GM12878 (cell line): ENCODE data around the gene AGAP9. TPM values are rescaled to one million over a fixed set of nuclear protein-coding genes. Genes with fewer than 3 reads are reported as not detected.
"Not testable (repeated sequence)": the region's sequence is repeated elsewhere in the genome, so short reads cannot be mapped to it uniquely, and the experiment has no call there.

Experiments used
- ATAC-seq: fragments of 200-7000 bp; cut with Tn5 transposase; 3 replicates; pipeline ENCODE4 v1.9.1; 2020; ENCODE audit warnings: mild to moderate bottlenecking, moderate library complexity
- BruUV-seq: library from RNA; stranded (reverse); fragments of 400-500 nt; replicated peaks from 2 replicates; lab custom pipeline; 2021; lab: Mats Ljungman, UMichigan
- CTCF ChIA-PET: fragments of 300-600 bp; sonication (Branson Sonifier 250); formaldehyde crosslinking; extraction: SDS; loops from one replicate; lab custom pipeline; 2021; ENCODE audit warnings: inconsistent platforms; lab: Yijun Ruan, JAX
- POLR2A ChIA-PET: fragments of 350-600 bp; formaldehyde crosslinking; extraction: SDS; loops from one replicate; lab custom pipeline; 2021; ENCODE audit warnings: inconsistent platforms; lab: Charles Lee
- RAD21 ChIA-PET: fragments of 300-600 bp; sonication (Branson Sonifier 250); formaldehyde crosslinking; loops from one replicate; lab custom pipeline; 2023; ENCODE audit warnings: antibody characterized with exemption; ENCODE audit not compliant: unreplicated experiment; lab: Charles Lee
- SMC1A ChIA-PET: fragments of 300-600 bp; sonication (Branson Sonifier 250); formaldehyde crosslinking; loops from one replicate; lab custom pipeline; 2023; ENCODE audit not compliant: unreplicated experiment, uncharacterized antibody; lab: Charles Lee
- DNase-seq: peaks from one replicate; pipeline ENCODE4 v3.0.0-alpha.2; 2011; ENCODE audit warnings: low read depth, low spot score
- FAIRE-seq: peaks from 3 replicates; lab custom pipeline; 2011; peaks lifted over from hg19 to GRCh38; lab: Jason Lieb, UNC
- H2AFZ ChIP-seq: 2 replicates; pipeline ENCODE4 v1.6.0; 2011; ENCODE audit warnings: low read depth, low read length, control low read depth; ENCODE audit not compliant: control insufficient read depth
- H3K27ac ChIP-seq: 2 replicates; pipeline ENCODE4 v1.5.1; 2011; ENCODE audit warnings: control low read depth; ENCODE audit not compliant: control insufficient read depth, insufficient read depth
- H3K27me3 ChIP-seq, 2 experiments: replicated peaks in 1 of 2; 2 replicates each; pipeline versions ENCODE4 v1.6.0 to v1.6.1; 2011; ENCODE audit warnings: low read length in 1 of 2; ENCODE audit not compliant: control insufficient read depth in 2 of 2, insufficient read depth in 2 of 2
- H3K36me3 ChIP-seq, 2 experiments: 2 replicates each; pipeline ENCODE4 v1.5.1; 2011; ENCODE audit warnings: low read length in 1 of 2; ENCODE audit not compliant: control insufficient read depth in 2 of 2, insufficient read depth in 2 of 2
- H3K4me1 ChIP-seq: 2 replicates; pipeline ENCODE4 v1.6.1; 2011; ENCODE audit warnings: mild to moderate bottlenecking, low read length, moderate library complexity, mixed read lengths; ENCODE audit not compliant: control insufficient read depth, insufficient read depth
- H3K4me2 ChIP-seq: 2 replicates; pipeline ENCODE4 v1.6.0; 2011; ENCODE audit warnings: control low read depth; ENCODE audit not compliant: control insufficient read depth, insufficient read depth
- H3K4me3 ChIP-seq: fragments of 200-600 bp; sonication (generic); 2 replicates; pipeline ENCODE4 v1.5.1; 2016
- H3K79me2 ChIP-seq: 2 replicates; pipeline ENCODE4 v1.6.0; 2011; ENCODE audit warnings: low read length; ENCODE audit not compliant: control insufficient read depth, insufficient read depth
- H3K9ac ChIP-seq: 2 replicates; pipeline ENCODE4 v1.8.0; 2011; ENCODE audit warnings: low read length, control low read depth, mixed read lengths; ENCODE audit not compliant: control insufficient read depth, insufficient read depth
- H3K9me3 ChIP-seq: replicated peaks from 3 replicates; pipeline ENCODE4 v1.5.1; 2011; ENCODE audit warnings: mild to moderate bottlenecking, low read length; ENCODE audit not compliant: control insufficient read depth, insufficient read depth
- H4K20me1 ChIP-seq: 2 replicates; pipeline ENCODE4 v1.6.0; 2011; ENCODE audit not compliant: control insufficient read depth, insufficient read depth
- CTCF ChIP-seq, 3 experiments: IDR thresholded peaks in 2 of 3; conservative IDR thresholded peaks in 1 of 3; 2 replicates each; pipeline ENCODE4 v1.5.1; 2011; ENCODE audit warnings: low read depth in 3 of 3, low read length in 3 of 3, mild to moderate bottlenecking in 3 of 3, control low read depth in 2 of 3, moderate library complexity in 2 of 3, inconsistent platforms in 1 of 3, mixed read lengths in 1 of 3; ENCODE audit not compliant: control insufficient read depth in 2 of 3, insufficient read depth in 1 of 3; ENCODE audit errors: extremely low read depth in 1 of 3
- PKNOX1 ChIP-seq: fragments of 450-650 bp; IDR thresholded peaks from 2 replicates; pipeline ENCODE4 v1.6.1; 2016; ENCODE audit warnings: mild to moderate bottlenecking
- RAD21 ChIP-seq: IDR thresholded peaks from 2 replicates; pipeline ENCODE4 v1.6.1; 2011; ENCODE audit warnings: mild to moderate bottlenecking, low read depth, low read length, moderate library complexity; ENCODE audit not compliant: insufficient read depth
- WGBS: methylation state at CpG from one replicate; pipeline ENCODE4 v1.1.6; 2016; ENCODE audit warnings: low lambda C conversion rate; ENCODE audit not compliant: insufficient replicate concordance, insufficient coverage; ENCODE audit errors: missing lambda C conversion rate; 5-methylcytosine and 5-hydroxymethylcytosine counted together
- in situ Hi-C: fragments of 300-500 bp; cut with MboI; formaldehyde crosslinking; loops from 9 replicates; pipeline ENCODE4 v1.14.3; 2018; ENCODE audit warnings: mixed read lengths
- intact Hi-C: fragments of 100-400 bp; cut with micrococcal nuclease; formaldehyde crosslinking; loops from one replicate; pipeline ENCODE4 v1.14.2; 2022; ENCODE audit not compliant: unreplicated experiment
- polyA plus RNA-seq, 11 experiments: library from polyadenylated mRNA; depleted of rRNA in 4 of 11; unstranded in 6 of 11; stranded (reverse) in 5 of 11; fragments of >200 nt; fragmentation: Nextera tagmentation in 4 of 11; fragmentation: Illumina TruSeq in 1 of 11; extraction: Ambion mirVana in 4 of 11; extraction: Trizol in 1 of 11; gene quantifications; 1 replicate in 1 of 11; 2 replicates in 10 of 11; pipeline versions ENCODE4 v1.2.1 to v1.2.3, GENCODE V29; 2011 to 2016; ENCODE audit warnings: inconsistent platforms in 2 of 11, missing spikeins in 2 of 11, low read depth in 1 of 11
- total RNA-seq, 4 experiments: library from RNA; depleted of rRNA in 3 of 4; stranded (reverse); fragments of >200 nt in 3 of 4; fragmentation: Illumina TruSeq in 1 of 4; extraction: Trizol in 1 of 4; gene quantifications; 2 replicates each; pipeline versions ENCODE4 v1.2.1 to v1.2.3, GENCODE V29; 2013 to 2021

The AGAP9 gene
- total and polyA plus RNA-seq, 10 of the 15 experiments (the other 5 are each of a cell fraction or from before 2014, with no cell fraction given): 0.32 to 8.8 (median 3.6) TPM

GRCh38 chr10:47552719-47553118, 29.3 kb upstream of the AGAP9 start:
- H3K4me2 ChIP-seq, CTCF ChIA-PET, H3K4me1 ChIP-seq, SMC1A ChIA-PET, H2AFZ ChIP-seq, H3K27ac ChIP-seq, H3K36me3 ChIP-seq, H4K20me1 ChIP-seq, RAD21 ChIA-PET, in situ Hi-C loops, H3K27me3 ChIP-seq, POLR2A ChIA-PET, intact Hi-C loops, FAIRE-seq, H3K9me3 ChIP-seq, H3K79me2 ChIP-seq: not testable (repeated sequence)
- peak overlapping the region; percentile 68 for H3K9ac ChIP-seq
- BruUV-seq: TSS peak; percentile 86
- TF ChIP-seq RAD21 (peak; percentile 15; the same call in 1 of the 2 replicates), PKNOX1 (peak; percentile 68), CTCF (IDR thresholded peaks at IDR 0.05 in 2 of 3, conservative IDR thresholded peaks at IDR 0.05 in 1 of 3; ENCODE audit: control insufficient read depth in 2 of 3, extremely low read depth in 1 of 3, insufficient read depth in 1 of 3, low read depth in 3 of 3, low read length in 3 of 3) (peak in 1 of 3 experiments; percentile 29; a peak in 1 of 6 replicates)
- WGBS: 23% methylated on average over 7 of the region's 7 CpGs
- H3K4me3 ChIP-seq: peak overlapping the region; percentile 64
- ATAC-seq (peak; percentile 72), DNase-seq (peak; percentile 3)

GRCh38 chr10:47547286-47547685, 23.8 kb upstream of the AGAP9 start:
- H3K27me3 ChIP-seq, DNase-seq, H3K79me2 ChIP-seq, BruUV-seq, ATAC-seq, H3K4me2 ChIP-seq, H3K4me3 ChIP-seq, POLR2A ChIA-PET, H4K20me1 ChIP-seq, intact Hi-C loops, H3K9ac ChIP-seq, CTCF ChIA-PET, H3K9me3 ChIP-seq, SMC1A ChIA-PET, in situ Hi-C loops, H3K36me3 ChIP-seq, H3K4me1 ChIP-seq, H3K27ac ChIP-seq, RAD21 ChIA-PET, FAIRE-seq, H2AFZ ChIP-seq: not testable (repeated sequence)
- WGBS: 89% methylated on average over 1 of the region's 3 CpGs

- intact Hi-C loops, DNase-seq, H3K9ac ChIP-seq, H3K9me3 ChIP-seq, H3K4me3 ChIP-seq, ATAC-seq, H2AFZ ChIP-seq, BruUV-seq, FAIRE-seq, H3K4me1 ChIP-seq, H4K20me1 ChIP-seq, H3K79me2 ChIP-seq, RAD21 ChIA-PET, H3K4me2 ChIP-seq, in situ Hi-C loops, H3K27me3 ChIP-seq, H3K27ac ChIP-seq, H3K36me3 ChIP-seq, CTCF ChIA-PET, SMC1A ChIA-PET, POLR2A ChIA-PET: not testable (repeated sequence)
- 95% methylated on average over 2 of the region's 3 CpGs for WGBS
Measured at GRCh38 chr10:47536430-47536829, 13.0 kb upstream of the AGAP9 start.
